ENCODE data around the gene SOX18.

The SOX18 gene

DNA sequence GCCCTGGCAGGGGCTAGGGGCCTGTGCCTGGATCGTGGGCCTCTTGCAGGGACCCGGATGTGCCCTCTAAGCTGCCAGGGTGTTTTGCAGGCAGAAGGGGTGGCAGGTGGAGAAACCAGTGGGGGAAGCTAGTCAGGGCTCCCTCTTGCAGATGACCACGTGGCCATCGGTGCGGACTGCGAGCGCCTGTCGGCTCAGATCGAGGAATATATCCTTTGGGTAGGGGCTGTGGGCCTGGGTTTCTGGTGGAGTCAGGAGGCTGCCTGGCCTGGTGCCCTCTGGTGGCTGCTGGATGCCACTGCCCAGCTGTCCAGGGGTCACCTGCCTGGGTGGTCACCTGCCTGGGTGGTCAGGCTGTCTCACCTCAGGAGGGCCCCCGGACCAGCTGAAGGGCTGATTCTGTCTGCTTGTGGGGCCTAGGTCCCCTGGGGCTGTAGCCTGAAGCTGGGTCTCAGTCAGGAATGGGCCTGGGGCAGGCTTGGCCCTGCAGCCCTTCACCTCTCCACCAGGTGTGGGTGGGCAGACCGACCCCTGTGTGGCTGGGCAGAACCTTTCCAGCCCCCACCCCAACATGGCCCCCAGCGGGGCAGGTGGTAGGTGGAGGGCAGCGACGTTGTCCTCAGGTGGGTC, 20.3 kb upstream of the SOX18 start:
- FAIRE-seq (no peak), DNase-seq (ENCODE audit: extremely low spot score, insufficient read length, low read depth) (no peak)

DNA sequence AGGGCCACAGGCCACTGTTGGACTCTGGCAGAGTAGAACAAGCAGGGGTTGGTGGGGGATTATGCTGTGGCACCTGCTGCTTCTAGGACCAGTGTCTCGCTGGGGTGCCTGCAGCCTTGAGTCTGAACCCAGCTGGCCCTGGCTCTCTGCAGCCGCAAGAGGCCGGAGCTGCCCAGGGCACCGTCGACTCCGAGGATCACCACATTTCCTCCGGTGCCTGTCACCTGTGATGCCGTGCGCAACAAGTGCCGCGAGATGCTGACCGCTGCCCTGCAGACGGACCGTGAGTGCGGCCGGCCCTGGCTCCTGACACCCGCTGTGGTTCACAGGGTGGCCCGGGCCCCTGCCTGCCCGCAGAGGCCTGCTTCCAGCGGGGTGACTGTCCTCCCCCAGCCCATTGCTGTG, 19.8 kb upstream of the SOX18 start:
- FAIRE-seq: no peak
- DNase-seq (ENCODE audit: extremely low spot score, insufficient read length, low read depth): no peak

DNA sequence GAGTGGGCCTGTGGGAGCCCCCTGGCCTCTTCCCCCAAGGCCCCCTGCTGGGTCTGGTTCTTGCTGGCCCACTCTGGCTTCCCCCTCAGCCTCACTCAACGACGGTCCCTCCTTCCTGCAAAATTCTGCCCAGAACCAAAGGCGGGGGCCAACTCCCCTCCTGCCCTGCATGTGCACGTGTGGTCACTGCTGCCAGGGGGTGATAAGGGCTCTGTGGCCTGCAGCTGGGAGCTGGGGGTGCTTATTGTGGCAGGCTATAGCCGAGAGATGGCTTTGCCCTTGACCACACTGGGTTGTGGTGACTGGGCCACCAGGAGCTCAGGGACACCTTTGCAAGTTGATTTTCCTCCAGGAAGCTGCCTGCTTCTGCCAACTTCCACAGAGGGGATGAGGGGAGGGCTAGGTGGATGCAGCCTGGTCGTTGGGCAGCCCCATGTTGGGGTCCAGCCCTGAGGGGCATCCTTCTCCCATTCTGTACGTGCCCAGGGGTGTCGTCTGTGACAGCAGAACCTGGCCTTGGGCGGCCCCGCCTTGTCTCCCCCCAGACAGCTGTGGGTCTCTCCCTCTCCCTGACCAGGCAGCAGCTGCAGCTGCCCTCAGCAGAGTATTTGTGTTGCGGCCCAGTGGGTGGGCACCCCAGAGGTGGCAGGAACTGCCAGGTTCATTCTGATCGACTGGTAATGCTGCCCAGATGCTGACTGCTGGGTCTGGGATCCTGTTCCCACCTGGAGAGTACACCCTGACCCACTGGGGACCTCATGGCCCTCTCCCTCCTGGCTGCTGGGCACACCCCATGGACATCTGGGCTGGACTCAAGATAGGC, 19.2 kb upstream of the SOX18 start:
- FAIRE-seq (no peak), DNase-seq (ENCODE audit: extremely low spot score, insufficient read length, low read depth) (no peak)

DNA sequence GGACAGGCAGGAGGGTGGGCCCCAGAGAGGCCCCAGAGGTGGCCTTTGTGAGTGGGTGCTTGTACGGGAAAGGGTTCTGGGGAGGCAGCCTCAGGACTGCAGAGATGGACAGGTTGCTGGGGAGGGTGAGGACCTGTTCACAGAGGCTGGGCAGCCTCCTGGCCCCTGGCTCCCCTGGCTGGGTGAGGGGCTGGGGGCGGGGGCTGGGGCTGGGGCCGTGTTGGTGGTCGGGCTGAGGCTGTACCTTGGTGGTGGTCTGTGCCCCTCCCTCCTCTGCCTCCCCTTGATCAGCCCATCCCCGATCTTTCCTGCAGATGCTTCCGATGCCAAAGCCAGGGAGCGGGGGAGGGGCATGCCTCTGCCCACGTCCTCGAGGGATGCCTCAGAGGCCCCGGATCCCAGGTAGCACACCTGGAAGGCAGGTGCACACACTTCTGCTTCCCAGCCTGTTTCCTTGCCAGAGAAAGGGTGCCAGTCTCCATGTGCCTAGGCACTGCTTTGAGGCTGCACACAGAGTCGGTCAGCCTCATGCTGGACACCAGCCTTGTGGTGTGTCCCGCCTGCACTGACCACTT, 18.4 kb upstream of the SOX18 start:
- DNase-seq (ENCODE audit: extremely low spot score, insufficient read length, low read depth) (no peak), FAIRE-seq (no peak)

DNA sequence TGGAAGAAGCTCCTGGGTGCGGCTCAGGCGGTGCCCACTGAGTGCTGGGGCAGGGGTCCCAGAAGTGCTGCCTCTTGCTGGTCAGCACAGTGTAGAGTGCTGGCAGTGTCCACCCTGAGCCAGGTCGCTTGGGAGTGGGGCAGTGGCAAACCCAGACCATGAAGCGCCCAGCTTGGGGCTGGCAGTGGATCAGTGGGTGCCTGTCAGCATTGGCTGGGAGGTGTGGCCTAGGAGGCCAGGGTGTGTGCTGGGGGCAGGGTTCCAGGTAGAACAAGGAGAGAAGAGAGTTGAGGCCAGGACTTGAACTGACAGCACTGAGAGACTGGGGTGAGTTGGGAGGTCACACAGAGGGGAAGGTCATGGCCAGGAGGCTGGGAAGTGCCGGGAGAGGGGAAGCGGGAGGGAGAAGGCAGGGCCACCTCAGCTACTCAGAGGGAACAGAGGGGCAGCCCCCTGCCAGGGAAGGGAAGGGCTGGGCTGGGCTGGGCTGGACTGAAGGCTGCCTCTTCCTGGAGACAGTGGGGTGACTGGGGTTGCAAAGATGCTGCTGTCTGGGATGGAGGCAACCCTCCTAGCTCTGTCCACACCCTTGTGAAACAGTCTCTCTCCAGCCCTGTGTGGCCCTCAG, 17.7 kb upstream of the SOX18 start:
- FAIRE-seq (no peak), DNase-seq (ENCODE audit: extremely low spot score, insufficient read length, low read depth) (no peak)

DNA sequence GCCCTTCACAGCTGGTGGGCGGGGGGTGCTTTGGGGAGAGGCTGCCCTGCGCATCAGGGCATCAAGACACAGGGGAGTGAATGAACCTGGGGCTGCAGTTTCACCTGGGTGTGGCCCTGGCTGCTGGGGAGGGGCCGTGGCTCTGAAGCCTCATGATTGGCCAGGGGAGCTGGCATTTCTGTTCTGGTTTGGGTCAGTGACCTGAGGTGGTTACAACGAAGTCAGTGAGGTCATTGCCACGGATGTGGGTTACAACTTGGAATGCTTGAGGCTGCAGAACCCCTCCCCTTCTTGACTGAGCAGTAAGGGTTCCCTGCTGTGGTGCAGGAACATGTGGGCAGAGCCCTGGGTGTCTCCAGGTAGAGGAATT, 16.5 kb upstream of the SOX18 start:
- DNase-seq (ENCODE audit: extremely low spot score, insufficient read length, low read depth) (peak; percentile 71), FAIRE-seq (peak; percentile 94)

DNA sequence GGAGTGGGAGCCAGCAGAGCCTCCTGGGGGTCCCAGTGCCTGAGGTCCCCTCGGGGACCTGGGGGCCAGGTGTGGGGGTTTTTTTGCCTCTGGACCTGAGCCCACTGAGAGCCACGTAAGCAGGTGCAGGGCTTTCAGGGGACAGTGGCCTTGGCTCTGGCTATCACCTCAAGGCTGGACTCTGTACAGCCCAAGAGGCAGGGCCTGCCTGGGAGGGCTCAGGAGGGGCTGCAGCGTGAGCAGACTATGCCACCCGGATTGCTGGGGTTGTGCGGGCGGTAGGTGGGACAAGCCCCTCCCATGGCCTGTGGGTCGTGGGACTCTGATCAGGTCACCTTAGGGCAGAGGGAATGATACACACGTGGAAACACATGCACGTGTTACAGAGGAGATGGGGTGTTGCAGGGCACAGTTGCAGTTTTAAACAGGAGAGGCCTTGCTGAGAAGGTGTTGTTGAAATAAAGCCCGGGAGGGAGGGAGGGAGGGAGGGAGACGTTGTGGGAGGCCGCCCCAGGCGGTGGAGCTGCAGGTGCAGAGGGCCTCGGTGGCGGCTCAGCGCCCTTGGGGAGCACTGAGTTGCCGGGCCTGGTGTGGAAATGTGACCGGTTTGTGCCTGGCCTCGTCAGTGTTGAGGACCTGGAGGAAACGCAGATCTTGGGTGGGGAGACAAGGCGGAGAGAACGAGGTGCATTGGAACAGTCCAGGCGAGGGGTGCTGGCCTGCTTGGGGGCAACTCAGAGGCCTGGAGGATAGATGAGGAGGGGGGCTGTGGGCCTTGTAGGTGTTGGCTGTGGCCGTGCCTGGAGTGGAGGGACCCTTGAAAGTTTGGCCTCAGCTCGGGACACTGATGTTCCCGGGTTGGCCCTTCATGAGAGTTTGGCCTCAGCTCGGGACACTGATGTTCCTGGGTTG, 15.9 kb upstream of the SOX18 start:
- FAIRE-seq (no peak), DNase-seq (ENCODE audit: extremely low spot score, insufficient read length, low read depth) (no peak)

DNA sequence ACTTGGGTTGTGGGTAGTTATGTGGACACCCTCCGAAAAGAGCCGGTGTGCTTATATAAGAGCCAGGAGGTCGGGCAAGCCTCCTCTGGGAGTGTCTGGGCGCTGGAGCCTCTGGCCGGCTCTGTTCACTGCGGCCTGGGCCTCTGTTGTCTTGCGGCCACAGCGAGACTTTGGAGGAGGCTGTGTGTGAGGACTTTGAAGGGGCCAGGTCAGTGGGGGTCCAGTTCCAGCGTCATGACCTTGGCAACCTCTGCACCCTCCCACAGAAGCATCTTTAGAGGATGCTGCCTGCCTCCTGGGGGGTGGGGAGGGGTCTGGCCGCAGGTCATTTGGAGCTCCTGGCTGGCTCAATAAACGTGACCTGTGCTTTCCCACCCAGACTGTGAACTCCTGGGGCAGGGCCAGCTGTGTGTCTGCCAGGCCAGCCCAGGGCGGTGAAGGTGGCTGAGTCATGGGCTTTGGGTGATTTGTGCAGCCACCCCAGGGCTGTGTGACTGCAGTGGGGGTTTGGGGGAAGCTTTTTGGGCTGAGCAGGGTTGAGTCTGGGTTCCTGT, 14.8 kb upstream of the SOX18 start:
- DNase-seq (ENCODE audit: extremely low spot score, insufficient read length, low read depth) (no peak), FAIRE-seq (no peak)

DNA sequence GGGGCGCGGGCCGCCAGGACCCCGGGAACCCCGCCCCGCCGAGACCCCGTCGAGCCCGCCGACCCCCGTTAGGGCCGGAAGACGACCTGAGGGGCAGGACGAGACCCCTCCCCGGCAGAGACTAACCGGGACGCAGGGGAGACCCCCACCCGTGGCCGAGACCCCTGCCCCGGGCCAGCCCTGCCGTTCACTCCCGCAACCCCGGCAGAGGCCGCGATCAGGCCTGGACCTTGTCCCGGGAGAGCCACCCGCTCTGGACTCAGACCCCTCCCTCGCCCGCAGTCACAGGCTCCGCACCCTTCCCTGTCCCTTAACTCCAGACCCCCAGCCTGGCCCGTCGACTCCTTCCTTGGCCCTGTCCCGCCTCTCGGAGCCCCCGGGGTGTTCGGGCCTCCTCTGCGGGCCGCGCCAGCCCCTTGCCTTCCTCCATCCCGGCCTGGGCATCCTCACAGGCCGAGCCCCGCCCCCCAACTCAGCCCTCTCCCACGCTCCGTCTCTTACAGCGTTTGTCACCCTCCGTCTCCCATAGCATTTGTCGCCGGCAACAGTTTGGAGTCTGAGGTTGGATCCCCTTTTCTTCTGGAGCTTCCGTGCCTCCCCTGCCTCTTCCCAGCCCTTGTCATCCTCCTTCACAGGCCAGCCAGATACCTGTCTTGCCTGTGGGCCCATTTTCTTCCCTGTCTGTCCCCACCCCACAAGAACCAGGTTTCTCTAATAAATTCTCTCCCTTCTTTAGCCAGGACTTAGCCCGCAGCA, 14.1 kb upstream of the SOX18 start:
- DNase-seq (ENCODE audit: extremely low spot score, insufficient read length, low read depth) (no peak), FAIRE-seq (no peak)

DNA sequence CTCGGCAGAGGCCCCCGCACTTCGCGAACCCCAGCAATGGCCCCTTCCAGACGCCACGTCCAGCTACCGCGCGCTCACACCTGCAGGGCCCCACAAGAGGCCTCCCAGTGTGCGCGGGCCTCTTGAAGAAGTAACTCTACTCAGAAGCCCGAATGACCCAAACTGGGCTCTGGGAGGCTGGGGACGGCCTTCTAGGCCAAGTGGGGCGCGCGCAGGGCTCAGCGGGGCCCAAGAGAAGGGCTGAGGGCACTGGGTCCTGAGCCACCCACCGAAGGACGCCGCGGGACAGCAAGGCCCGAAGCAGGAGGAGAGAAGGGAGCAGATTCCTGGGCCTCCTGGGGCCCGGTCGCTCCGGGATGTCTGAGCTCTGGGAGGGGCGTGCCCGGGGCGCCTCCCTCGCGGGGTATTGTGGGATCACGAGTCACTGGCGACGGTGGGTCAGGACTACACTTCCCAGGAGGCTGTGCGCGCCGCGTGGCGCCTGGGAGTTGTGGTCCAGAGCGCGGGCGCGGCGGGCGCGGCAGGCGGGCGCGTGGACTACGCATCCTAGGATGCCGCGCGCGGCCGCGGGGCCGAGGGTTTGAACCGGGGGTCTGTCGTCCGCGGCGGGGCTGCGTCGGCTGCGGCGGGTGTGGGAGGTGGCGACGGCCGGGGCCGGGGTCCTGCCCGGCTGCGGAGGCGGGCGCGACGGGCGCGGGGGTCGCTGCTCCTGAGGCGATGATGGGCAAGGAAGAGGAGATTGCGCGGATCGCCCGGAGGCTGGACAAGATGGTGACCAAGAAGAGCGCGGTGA, 13.4 kb upstream of the SOX18 start, which contains the start of gene TCEA2:
Gene TCEA2 (plus strand): TSS at position 603 of the 793 bp plus-strand sequence. CDS start 115 bp downstream, at position 718.
- DNase-seq (ENCODE audit: extremely low spot score, insufficient read length, low read depth) (peak; percentile 97), FAIRE-seq (peak; percentile 87)

DNA sequence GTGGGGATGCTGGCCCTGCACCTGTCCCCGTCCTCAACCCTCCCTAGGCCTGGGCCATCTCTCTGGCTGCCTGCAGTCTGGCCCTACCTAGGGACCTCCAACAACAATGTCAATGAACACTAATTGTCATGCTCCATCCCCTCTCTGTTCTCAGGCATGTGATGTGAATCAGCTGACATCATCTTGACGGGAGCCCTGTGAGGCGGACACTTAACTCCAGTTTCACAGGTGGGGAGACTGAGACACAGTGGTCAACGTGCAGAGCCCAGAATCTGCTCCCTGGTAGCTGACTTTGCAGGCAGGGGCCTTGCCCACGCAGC, 12.8 kb upstream of the SOX18 start:
- no peak for FAIRE-seq
- no peak for DNase-seq (ENCODE audit: extremely low spot score, insufficient read length, low read depth)

DNA sequence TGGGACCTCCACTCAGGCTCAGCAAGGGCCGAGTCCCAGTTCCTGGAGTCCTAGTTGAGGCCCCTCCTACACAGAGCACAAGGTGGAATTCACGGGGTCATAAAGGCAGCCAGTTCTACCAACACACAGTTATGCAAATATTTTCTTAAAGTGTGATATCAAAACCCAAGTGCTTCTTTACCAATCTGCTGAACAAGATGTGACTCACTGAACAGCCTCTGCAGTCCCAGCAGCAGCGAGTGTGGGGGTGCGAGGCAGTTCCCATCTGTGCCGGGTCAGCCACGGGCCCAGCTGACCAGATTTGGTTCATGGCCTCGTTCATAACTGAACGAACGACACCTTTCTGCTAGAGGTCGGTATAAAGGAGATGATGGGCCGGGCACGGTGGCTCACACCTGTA, 9.1 kb upstream of the SOX18 start:
- no peak for DNase-seq (ENCODE audit: extremely low spot score, insufficient read length, low read depth)
- FAIRE-seq: no peak

DNA sequence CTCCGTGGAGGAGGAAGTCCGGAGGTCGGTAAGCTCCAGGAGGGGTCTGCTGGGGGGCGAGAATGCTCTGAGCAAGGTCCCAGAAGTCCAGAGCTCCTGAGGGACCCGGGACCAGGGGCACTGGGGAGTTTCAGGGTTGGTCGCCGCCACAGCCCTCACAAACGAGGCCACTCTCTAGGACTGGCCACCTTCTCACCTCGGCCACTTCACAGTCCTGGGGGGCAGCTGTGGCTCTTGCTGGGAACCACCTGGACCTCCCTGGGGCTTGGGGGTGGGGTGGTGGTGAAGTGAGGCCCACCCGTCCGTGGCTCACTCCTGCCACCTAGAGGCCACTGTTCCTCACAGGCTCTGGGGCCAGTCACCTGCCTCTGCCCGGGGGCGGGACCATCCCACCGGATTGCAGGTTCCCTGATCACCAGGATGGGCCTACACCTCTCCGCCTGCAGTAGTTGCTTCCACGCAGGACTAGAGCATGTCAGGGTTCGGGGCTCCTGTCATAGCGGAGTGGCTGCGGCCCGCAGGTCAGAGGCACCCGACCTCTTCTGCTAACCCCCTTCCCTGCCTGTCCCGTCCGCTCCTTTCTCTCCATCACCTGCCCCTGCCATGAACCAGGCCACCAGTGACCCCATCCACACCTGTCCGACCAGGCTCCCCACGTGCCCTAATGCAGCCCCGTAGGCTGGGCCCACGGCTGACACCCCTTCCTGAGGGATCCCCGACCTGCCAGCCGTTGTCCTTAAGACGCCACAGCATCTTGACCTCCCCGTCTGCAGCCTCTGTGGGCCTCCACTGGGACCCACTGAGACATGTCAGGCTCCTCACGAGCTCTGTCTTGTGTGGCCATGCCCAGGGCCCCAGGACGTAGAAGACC, 8.4 kb upstream of the SOX18 start:
- FAIRE-seq: peak; percentile 59
- DNase-seq (ENCODE audit: extremely low spot score, insufficient read length, low read depth): peak; percentile 76

DNA sequence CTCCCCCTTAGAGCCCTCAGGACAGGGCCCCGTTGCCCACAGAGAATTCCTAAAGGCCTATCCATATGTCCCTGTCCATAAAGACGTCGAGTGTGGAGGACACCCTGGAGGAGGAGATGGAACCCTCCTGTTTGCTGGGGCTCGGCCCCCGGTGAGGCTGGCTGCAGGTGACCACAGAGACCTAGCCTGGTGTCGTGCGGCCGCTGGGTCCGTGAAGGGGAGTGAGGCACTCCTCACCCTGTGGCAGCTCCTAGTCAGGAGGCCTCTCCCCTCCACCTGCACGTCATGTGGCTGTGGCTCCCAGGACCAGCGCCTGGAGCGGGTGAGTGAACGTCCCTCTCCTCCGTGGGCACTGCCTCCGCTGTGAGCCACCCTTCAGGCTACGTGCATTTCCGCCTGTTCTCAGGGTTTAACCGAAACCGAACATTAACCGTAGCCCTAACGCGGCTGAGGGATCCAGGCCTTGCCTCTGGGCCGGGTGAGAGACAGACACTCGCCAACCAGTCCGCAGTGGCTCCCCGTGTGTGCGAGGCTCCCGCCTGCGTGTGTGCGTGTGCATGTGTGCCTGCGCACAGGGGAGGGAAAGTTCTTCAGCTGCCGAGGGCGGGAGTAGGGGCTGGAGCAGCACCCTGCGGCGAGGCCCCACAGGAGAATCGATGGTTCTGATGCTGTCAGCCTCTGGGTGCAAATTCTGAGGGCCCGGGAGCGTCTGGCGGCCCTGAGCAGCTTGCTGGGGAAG, 7.6 kb upstream of the SOX18 start:
- FAIRE-seq (no peak), DNase-seq (ENCODE audit: extremely low spot score, insufficient read length, low read depth) (no peak)

DNA sequence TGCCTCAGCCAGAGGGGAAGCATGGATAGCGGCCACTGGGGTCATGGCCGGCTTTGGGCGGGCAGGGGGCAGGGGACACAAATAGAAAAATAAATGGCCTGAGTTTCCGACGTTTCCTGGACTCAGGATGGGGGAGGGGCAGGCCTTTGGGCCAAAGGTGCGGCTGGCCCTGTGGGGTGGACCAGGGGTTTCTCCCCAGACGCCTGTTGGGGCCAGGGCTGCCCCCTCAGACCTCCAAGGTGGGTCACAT, 7.1 kb upstream of the SOX18 start:
- FAIRE-seq (no peak), DNase-seq (ENCODE audit: extremely low spot score, insufficient read length, low read depth) (no peak)

DNA sequence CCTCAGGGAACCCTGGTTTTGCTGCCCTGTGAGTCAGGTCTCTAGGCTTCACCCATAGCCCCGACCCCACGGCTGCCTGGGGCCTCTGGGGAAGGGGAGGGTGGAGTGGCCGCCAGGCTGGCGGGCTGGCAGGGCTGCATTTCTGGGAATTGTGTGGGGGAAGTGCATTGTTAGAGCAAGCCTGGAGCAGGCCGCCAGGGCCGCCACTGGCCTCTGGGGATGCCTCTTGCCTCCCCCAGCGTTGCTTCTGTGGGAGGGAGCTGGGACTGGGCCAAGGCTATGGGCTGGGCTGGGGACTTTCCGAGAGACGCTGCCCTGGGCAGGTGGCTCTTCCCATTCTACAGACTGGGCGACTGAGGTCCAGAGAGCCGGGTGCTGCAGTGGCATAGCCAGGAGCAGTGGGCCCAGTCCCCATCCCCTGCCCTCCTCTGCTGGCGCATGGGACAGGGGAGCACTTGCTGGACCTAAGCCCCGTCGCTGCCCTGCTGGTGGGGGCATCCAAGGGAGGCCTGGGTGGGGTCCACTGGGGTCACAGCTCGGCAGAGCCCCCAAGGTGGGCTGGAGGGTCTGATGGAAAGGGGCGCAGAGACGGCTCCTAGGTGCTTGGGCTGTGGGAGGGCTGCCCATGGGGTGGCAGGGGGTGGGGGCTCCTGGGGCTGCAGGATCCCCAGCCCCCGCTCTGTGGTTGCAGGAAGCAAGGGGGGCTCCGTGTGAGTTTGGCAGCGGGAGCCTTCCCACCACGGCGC, 6.6 kb upstream of the SOX18 start:
- DNase-seq (ENCODE audit: extremely low spot score, insufficient read length, low read depth) (no peak), FAIRE-seq (no peak)
